Esophagus squamous epithelium (tissue), 5 donors: ENCODE results near the gene SGK2. TPM values are rescaled to one million over a fixed set of nuclear protein-coding genes. Genes with fewer than 3 reads are reported as not detected.
"Not testable (repeated sequence)": the region's sequence is repeated elsewhere in the genome, so short reads cannot be mapped to it uniquely, and the experiment has no call there.

Source experiments
- DNase-seq: peaks from one replicate; lab custom pipeline; 2025; lab: John Stamatoyannopoulos, UW
- H3K27ac ChIP-seq, 4 donors: fragments of 200-600 bp; sonication (generic); one replicate each; pipeline ENCODE4 v1.5.1; 2016 to 2019; ENCODE audit warnings: mild to moderate bottlenecking in 1 of 4
- H3K27me3 ChIP-seq, 4 donors: fragments of 200-600 bp; sonication (generic); 1 replicate in 3 of 4; 2 replicates in 1 of 4; pipeline versions ENCODE4 v1.5.1 to v1.6.0; 2017 to 2021; ENCODE audit warnings: antibody characterized with exemption in 1 of 4
- H3K36me3 ChIP-seq, 3 donors: fragments of 200-600 bp; sonication (generic); one replicate each; pipeline ENCODE4 v1.5.1; 2016 to 2019
- H3K4me1 ChIP-seq, 3 donors: fragments of 200-600 bp; sonication (generic); one replicate each; pipeline ENCODE4 v1.5.1; 2017 to 2019
- H3K4me3 ChIP-seq, 4 donors: fragments of 200-600 bp; sonication (generic); 1 replicate in 3 of 4; 2 replicates in 1 of 4; pipeline ENCODE4 v1.5.1; 2016 to 2019; ENCODE audit warnings: mild to moderate bottlenecking in 2 of 4, moderate library complexity in 1 of 4
- H3K9me3 ChIP-seq, 3 donors: fragments of 200-600 bp; sonication (generic); one replicate each; pipeline ENCODE4 v1.5.1; 2016 to 2019
- CTCF ChIP-seq, 6 experiments: fragments of 450-650 bp in 4 of 6; fragments of 200-600 bp in 2 of 6; sonication (generic) in 2 of 6; IDR thresholded peaks; one replicate each; pipeline ENCODE4 v1.5.1; 2016 to 2019; ENCODE audit warnings: antibody characterized with exemption in 6 of 6, mild to moderate bottlenecking in 4 of 6, moderate library complexity in 4 of 6
- POLR2A ChIP-seq, 4 donors: fragments of 450-650 bp; IDR thresholded peaks; one replicate each; pipeline ENCODE4 v1.6.1; 2017; ENCODE audit warnings: antibody characterized with exemption in 4 of 4, mild to moderate bottlenecking in 4 of 4, moderate library complexity in 3 of 4
- WGBS, 2 donors: methylation state at CpG; one replicate each; pipeline ENCODE4 v1.1.5; 2018; 5-methylcytosine and 5-hydroxymethylcytosine counted together
- intact Hi-C: fragments of 100-400 bp; cut with DNase I; formaldehyde crosslinking; loops from one replicate; pipeline ENCODE4 v1.15.0; 2022
- total RNA-seq, 4 donors: library from RNA; depleted of rRNA; stranded (reverse); fragments of >200 nt; gene quantifications; one replicate each; pipeline ENCODE4 v1.1.0, GENCODE V29; 2016
- donor health status: DM: yes; HTN: yes; CAD: no.

The SGK2 gene
- total RNA-seq, 4 donors from 2014 or later = 0.68 to 3.6 TPM; not detected in 2

DNA sequence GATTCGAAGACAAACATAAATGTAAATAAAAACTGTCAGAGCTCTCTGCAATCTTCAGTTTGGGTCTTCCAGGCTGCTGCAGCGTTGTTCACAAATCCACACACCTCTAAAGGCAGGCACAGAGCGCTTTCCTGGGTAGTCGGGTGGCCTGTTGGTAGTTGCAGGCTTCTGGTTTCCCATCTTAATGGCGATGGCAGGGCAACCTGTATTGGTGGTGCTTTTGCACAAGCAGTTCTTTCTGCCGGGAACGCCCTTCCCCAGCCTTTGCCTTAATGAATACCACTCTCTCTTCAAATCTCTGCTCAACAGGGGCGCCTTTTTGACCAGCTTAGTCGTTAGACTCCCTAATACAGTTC is 31.2 kb downstream of the SGK2 start:
- no peaks in the 10 kb centered on the region for H3K9me3 ChIP-seq
- WGBS, 2 donors = 28 to 32% methylated on average over 8 of the region's 9 CpGs
- intact Hi-C loops = no loop called here
- H3K4me1 ChIP-seq = peaks cover 3 to 22% (median 13%) of the 10 kb centered on the region in 3 donors
- TF ChIP-seq CTCF (IDR thresholded peaks at IDR 0.05) (no peak), POLR2A (IDR thresholded peaks at IDR 0.05) (no peak)
- no peak for DNase-seq
- H3K27ac ChIP-seq = peak overlapping the region; percentile 68 to 90 (median 84)
- H3K4me3 ChIP-seq = peak overlapping the region; percentile 59 to 99 (median 74)
- H3K27me3 ChIP-seq = no peaks in the 10 kb centered on the region
- peaks cover 0 to 12% (median 3%) of the 10 kb centered on the region in 3 donors for H3K36me3 ChIP-seq

GRCh38 chr20:43590392-43591303 is 31.8 kb downstream of the SGK2 start, which contains the start of gene IFT52:
Gene IFT52, plus strand, starts transcription at chr20:43590937. Its CDS starts 3,762 bp downstream, at chr20:43594699.
- peak within 1 kb of the TSS; percentile 68 to 90 (median 84) for H3K27ac ChIP-seq
- peaks cover 3 to 22% (median 13%) of the 10 kb centered on the region in 3 donors for H3K4me1 ChIP-seq
- H3K4me3 ChIP-seq = peak within 1 kb of the TSS; percentile 59 to 99 (median 74)
- peaks cover 0 to 18% (median 3%) of the 10 kb centered on the region in 3 donors for H3K36me3 ChIP-seq
- peak in 1 of 4 donors; percentile 37 for TF ChIP-seq POLR2A (IDR thresholded peaks at IDR 0.05)
- TF ChIP-seq CTCF (IDR thresholded peaks at IDR 0.05) = peak in 1 of 6 experiments; percentile 7
- intact Hi-C loops = no loop called here
- peak; percentile 53 for DNase-seq
- no peaks in the 10 kb centered on the region for H3K27me3 ChIP-seq
- WGBS, 2 donors = 0% methylated on average over 27 to 33 of the region's 68 CpGs
- H3K9me3 ChIP-seq = no peaks in the 10 kb centered on the region

DNA sequence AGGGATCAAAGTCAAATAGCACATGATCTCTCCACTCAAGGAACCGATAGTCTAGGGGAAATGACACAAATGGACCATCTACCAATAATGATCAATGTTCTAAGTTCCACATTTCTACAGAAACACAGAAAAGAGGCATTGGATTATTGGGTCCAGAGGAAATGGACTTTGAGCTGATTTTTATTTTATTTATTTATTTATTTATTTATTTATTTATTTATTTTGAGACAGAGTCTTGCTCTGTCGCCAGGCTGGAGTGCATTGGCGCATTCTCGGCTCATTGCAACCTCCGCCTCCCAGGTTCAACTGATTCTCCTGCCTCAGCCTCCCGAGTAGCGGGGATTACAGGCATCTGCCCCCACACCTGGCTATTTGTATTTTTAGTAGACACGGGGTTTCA is 43.1 kb downstream of the SGK2 start:
- H3K4me1 ChIP-seq, DNase-seq, H3K27ac ChIP-seq, intact Hi-C loops, H3K9me3 ChIP-seq, H3K27me3 ChIP-seq, H3K4me3 ChIP-seq: not testable (repeated sequence)
- H3K36me3 ChIP-seq = peaks cover 6 to 74% (median 10%) of the 10 kb centered on the region in 3 donors
- 77 to 88% methylated on average over 8 of the region's 8 CpGs for WGBS, 2 donors

DNA sequence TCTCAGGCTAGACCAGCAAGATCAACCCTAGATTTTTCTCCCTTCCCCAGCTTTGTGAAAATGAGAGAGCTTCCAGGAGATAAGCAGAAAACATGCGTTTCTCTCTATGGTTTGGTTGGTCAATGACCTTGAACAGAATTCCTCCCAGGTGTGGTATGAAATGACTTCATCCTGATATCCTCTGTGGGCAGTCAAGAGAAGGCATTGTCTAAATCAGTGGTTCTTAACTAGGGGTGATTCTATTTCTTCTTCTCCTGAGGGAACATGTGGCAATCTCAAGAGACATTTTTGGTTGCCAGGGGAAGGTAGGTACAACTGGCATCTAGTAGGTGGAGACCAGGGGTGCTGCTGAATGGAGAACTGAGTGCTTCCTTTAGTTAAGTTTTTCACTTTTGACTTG is 44.3 kb downstream of the SGK2 start:
- Histone ChIP-seq H3K9me3 (no peaks in the 10 kb centered on the region), H3K4me3 (no peak overlapping the region), H3K36me3 (peaks cover 6 to 74% (median 9%) of the 10 kb centered on the region in 3 donors), H3K27me3 (no peaks in the 10 kb centered on the region), H3K27ac (no peak overlapping the region), H3K4me1 (no peaks in the 10 kb centered on the region)
- TF ChIP-seq CTCF (IDR thresholded peaks at IDR 0.05) (no peak), POLR2A (IDR thresholded peaks at IDR 0.05) (no peak)
- no peak for DNase-seq
- 73 to 89% methylated on average over 1 of the region's 1 CpG for WGBS, 2 donors
- intact Hi-C loops = no loop called here

- WGBS, 2 donors = 96% methylated on average over 9 of the region's 9 CpGs
- Histone ChIP-seq H3K27me3 (no peaks in the 10 kb centered on the region), H3K36me3 (peaks cover 6 to 57% (median 15%) of the 10 kb centered on the region in 3 donors), H3K9me3 (no peaks in the 10 kb centered on the region), H3K27ac (no peak overlapping the region), H3K4me1 (no peaks in the 10 kb centered on the region), H3K4me3 (no peak overlapping the region)
- no peak for DNase-seq
- no peak for TF ChIP-seq CTCF (IDR thresholded peaks at IDR 0.05)
- intact Hi-C loops = no loop called here
Measured at GRCh38 chr20:43605715-43606114, 46.9 kb downstream of the SGK2 start.

GRCh38 chr20:43607278-43607677 is 48.5 kb downstream of the SGK2 start:
- H3K9me3 ChIP-seq, DNase-seq, H3K4me3 ChIP-seq, intact Hi-C loops, H3K27ac ChIP-seq, H3K4me1 ChIP-seq, H3K27me3 ChIP-seq: not testable (repeated sequence)
- peaks cover 6 to 66% (median 15%) of the 10 kb centered on the region in 3 donors for H3K36me3 ChIP-seq
- no CpG with 5 or more reads among the region's 30 CpGs for WGBS, 2 donors
